Lung (tissue), 12 donors: ENCODE results near the gene TDRD9. TPM values are rescaled to one million over a fixed set of nuclear protein-coding genes. Genes with fewer than 3 reads are reported as not detected.

Experiments used
- ATAC-seq: fragments of 200-7000 bp; cut with Tn5 transposase; one replicate; pipeline ENCODE4 v1.9.1; 2020; ENCODE audit warnings: moderate number of reproducible peaks; ENCODE audit not compliant: insufficient read depth, low FRiP score
- DNase-seq, 3 donors: peaks; one replicate each; pipeline ENCODE4 v3.0.0-alpha.2; 2013 to 2017
- H3K27ac ChIP-seq, 2 donors: one replicate each; pipeline ENCODE4 v1.5.1; 2013; ENCODE audit warnings: mild to moderate bottlenecking in 2 of 2, moderate library complexity in 2 of 2, control low read depth in 1 of 2, inconsistent platforms in 1 of 2, low read depth in 1 of 2, low read length in 1 of 2
- H3K27me3 ChIP-seq, 3 donors: one replicate each; pipeline ENCODE4 v1.5.1; 2013; ENCODE audit warnings: low read length in 2 of 3; ENCODE audit not compliant: control insufficient read depth in 3 of 3, insufficient read depth in 3 of 3
- H3K36me3 ChIP-seq, 4 donors: one replicate each; pipeline ENCODE4 v1.5.1; 2013; ENCODE audit warnings: low read length in 4 of 4, mild to moderate bottlenecking in 1 of 4, moderate library complexity in 1 of 4; ENCODE audit not compliant: control insufficient read depth in 4 of 4, insufficient read depth in 4 of 4
- H3K4me1 ChIP-seq, 5 donors: one replicate each; pipeline ENCODE4 v1.5.1; 2013; ENCODE audit warnings: low read length in 5 of 5, mild to moderate bottlenecking in 2 of 5, moderate library complexity in 1 of 5; ENCODE audit not compliant: control insufficient read depth in 5 of 5, insufficient read depth in 5 of 5
- H3K4me3 ChIP-seq: one replicate; pipeline ENCODE4 v1.5.1; 2013; ENCODE audit warnings: mild to moderate bottlenecking, control low read depth, moderate library complexity
- H3K9ac ChIP-seq, 2 donors: one replicate each; pipeline ENCODE4 v1.5.1; 2013; ENCODE audit warnings: low read length in 2 of 2, control low read depth in 1 of 2; ENCODE audit not compliant: insufficient read depth in 1 of 2
- H3K9me3 ChIP-seq, 4 donors: one replicate each; pipeline ENCODE4 v1.5.1; 2013; ENCODE audit warnings: low read length in 3 of 4, mild to moderate bottlenecking in 1 of 4, moderate library complexity in 1 of 4; ENCODE audit not compliant: control insufficient read depth in 4 of 4, insufficient read depth in 3 of 4
- WGBS, 2 donors: extraction: QIAGEN DNeasy Blood & Tissue Kit; methylation state at CpG; one replicate each; pipeline ENCODE4 v1.1.7; 2013; 5-methylcytosine and 5-hydroxymethylcytosine counted together
- polyA plus RNA-seq, 2 donors: library from polyadenylated mRNA; stranded (reverse); fragments of 200-250 nt; gene quantifications; one replicate each; pipeline ENCODE4 v1.2.1, GENCODE V29; 2013
- total RNA-seq, 2 donors: library from RNA; depleted of rRNA in 1 of 2; stranded (reverse); fragments of >200 nt in 1 of 2; gene quantifications; one replicate each; pipeline ENCODE4 v1.2.1, GENCODE V29; 2014 to 2021
- TF ChIP-seq, protein P1 (sequence below): IDR thresholded peaks from 2 replicates; pipeline ENCODE4 v1.5.1; 2012; ENCODE audit warnings: mild to moderate bottlenecking; ENCODE audit errors: control extremely low read depth, extremely low read depth
- donor health status: control.
- donor health status: control.
- donor health status: Bipolar disorder and iron deficiency.
- donor health status: healthy.
- donor health status: DM: yes; HTN: yes; CAD: no.

TDRD9 gene
- total and polyA plus RNA-seq, 4 donors = 2.3 to 8.6 (median 5.3) TPM

DNA sequence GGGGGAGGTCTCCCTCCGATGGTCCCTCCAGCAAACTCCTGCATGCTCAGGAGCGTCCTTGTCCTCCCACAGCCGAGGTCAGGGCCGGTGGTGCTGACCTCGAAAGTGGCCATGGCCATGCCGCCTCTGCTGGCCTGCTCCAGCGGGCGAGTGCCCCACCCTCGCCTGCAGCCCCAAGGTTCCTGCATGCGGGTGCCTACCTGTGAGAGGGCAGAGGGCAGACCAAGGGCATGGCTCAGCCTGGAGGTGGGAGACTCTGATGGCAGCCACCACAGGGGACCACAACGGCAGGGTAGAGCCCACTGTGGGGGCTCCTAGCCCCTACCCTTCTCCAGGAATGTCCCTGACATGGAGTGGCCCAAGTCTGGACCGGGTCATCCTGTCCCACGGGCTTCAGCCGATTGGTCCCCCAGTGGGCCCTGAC is 42.7 kb upstream of the TDRD9 start:
- TF ChIP-seq, protein P1, sequence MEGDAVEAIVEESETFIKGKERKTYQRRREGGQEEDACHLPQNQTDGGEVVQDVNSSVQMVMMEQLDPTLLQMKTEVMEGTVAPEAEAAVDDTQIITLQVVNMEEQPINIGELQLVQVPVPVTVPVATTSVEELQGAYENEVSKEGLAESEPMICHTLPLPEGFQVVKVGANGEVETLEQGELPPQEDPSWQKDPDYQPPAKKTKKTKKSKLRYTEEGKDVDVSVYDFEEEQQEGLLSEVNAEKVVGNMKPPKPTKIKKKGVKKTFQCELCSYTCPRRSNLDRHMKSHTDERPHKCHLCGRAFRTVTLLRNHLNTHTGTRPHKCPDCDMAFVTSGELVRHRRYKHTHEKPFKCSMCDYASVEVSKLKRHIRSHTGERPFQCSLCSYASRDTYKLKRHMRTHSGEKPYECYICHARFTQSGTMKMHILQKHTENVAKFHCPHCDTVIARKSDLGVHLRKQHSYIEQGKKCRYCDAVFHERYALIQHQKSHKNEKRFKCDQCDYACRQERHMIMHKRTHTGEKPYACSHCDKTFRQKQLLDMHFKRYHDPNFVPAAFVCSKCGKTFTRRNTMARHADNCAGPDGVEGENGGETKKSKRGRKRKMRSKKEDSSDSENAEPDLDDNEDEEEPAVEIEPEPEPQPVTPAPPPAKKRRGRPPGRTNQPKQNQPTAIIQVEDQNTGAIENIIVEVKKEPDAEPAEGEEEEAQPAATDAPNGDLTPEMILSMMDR = no peak
- ATAC-seq = no peak

DNA sequence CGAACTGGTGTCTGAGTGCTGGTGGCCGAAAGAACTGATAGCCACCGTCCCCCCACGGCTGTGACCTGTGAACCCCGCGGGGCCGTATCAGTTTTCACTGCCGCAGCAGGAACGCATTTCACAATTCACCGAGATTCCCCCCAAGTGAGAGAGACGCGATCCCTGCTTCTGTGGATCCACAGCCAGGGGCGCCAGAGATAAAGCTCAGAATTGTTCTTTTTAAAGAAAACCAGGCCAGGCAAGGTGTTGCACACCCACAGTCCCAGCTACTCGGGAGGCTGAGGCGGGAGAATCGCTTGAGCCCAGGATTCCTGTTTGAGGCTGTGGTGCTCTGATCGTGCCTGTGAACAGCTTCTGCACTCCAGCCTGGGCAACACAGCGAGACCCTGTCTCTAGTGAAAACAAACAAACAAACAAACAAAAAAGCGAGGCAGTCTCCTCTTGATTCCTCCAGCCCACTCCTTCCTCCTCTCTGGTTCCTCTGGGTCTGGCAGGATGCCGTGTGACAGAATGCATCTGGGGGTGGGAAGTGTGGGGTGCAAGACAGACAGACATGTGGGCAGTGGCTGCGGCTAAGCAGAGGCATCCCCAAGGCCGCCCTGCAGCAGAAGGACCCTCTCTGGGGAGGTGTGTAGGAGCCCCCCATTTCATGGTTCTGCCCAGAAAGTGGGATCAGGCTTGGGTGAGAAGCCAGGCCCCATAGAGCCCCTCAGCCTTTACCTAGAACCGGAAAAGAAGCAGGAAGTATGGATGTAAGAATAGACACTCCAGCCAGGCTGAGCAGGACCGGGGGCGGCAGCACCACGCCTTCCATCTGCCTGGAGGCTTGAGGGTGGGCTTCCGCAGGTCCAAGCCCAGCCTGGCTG is 41.7 kb upstream of the TDRD9 start:
- Histone ChIP-seq H3K36me3 (no peaks in the 10 kb centered on the region), H3K9me3 (no peaks in the 10 kb centered on the region), H3K4me1 (peaks cover 0 to 40% (median 26%) of the 10 kb centered on the region in 5 donors), H3K27ac (no peak overlapping the region), H3K4me3 (no peak overlapping the region), H3K27me3 (no peaks in the 10 kb centered on the region), H3K9ac (no peak overlapping the region)
- ATAC-seq = no peak
- WGBS, 2 donors = 70 to 77% methylated on average over 27 of the region's 27 CpGs
- peak; percentile 49 to 69 (median 54) for DNase-seq
- TF ChIP-seq, protein P1 = no peak

More for the DNA sequence above, 42.7 kb upstream of the TDRD9 start:
- Histone ChIP-seq H3K36me3 (no peaks in the 10 kb centered on the region), H3K4me3 (no peak overlapping the region), H3K27me3 (no peaks in the 10 kb centered on the region), H3K9me3 (no peaks in the 10 kb centered on the region), H3K9ac (no peak overlapping the region), H3K27ac (no peak overlapping the region), H3K4me1 (peaks cover 4 to 50% (median 35%) of the 10 kb centered on the region in 5 donors)
- WGBS, 2 donors = 86 to 90% methylated on average over 13 to 14 of the region's 14 CpGs
- DNase-seq = peak in 1 of 3 donors; percentile 6

DNA sequence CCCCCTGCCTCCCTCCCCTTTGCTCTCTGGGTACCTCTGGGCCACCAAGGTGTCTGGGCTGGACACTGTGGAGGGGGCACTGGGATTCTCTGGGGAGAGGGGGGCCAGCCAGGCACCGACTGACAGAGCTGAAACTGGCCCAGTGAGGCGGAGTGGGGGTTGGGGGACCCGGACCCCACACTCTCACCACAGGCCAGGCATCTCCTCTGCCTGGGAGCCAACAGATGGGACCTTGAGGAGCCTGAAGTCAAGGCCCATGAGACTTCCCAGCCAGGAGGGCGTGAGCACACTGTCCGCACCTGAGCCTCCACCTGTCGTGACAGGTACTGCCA is 41.1 kb upstream of the TDRD9 start:
- H3K9me3 ChIP-seq = no peaks in the 10 kb centered on the region
- WGBS, 2 donors = 89 to 96% methylated on average over 6 of the region's 6 CpGs
- H3K9ac ChIP-seq = no peak overlapping the region
- no peaks in the 10 kb centered on the region for H3K36me3 ChIP-seq
- no peak overlapping the region for H3K27ac ChIP-seq
- ATAC-seq (no peak), DNase-seq (peak in 1 of 3 donors; percentile 10)
- TF ChIP-seq, protein P1 = no peak
- H3K4me1 ChIP-seq = peaks cover 0 to 34% (median 20%) of the 10 kb centered on the region in 5 donors
- H3K27me3 ChIP-seq = no peaks in the 10 kb centered on the region
- H3K4me3 ChIP-seq = no peak overlapping the region
